Measurements from ENCODE around the gene ABTB2. TPM values are rescaled to one million over a fixed set of nuclear protein-coding genes. Genes with fewer than 3 reads are reported as not detected.

Gene ABTB2
- polyA plus RNA-seq, 2 of the 4 experiments (the other 2 are of a cell fraction), result 8.9 to 15.4 TPM

DNA sequence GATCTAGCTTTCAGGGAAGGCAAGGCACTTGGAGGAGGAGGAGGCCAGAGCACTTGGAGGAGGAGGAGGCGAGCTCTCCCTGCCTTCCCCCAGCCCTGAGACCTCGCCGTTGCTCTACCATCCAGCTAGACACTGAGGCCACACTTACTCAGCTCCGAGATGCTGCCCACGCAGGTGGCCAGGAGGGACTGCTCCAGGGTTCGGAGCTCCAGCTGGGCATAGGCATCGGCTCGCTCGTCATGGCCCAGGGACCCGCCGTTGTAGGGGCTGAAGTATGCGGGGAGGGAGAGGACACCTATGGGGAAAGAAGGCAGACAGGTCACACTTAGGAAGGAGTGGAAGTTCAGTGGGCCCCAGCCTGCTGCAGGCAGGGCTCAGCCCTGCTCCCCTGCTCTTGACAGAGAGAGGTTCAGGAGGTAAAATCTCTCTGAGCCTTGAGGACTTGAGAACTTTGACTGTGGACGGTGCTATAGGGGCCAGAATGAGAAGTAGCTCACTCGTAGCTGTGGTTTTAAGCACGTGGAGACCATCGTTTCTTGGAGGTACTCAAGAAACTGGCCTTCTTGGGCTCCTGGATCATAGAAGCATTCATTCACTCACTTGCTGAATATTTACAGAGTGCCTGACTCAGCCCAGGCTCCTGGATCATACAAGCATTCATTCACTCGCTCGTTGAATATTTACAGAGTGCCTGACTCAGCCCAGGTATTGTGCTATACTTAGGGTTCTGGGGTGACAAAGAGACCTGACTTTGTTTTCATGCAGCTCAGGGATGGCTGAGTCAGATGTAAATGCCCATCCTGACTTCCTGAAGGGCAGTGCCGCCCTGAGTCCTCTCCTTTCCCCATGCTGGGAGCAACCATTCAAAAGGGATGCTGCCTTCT, 153.2 kb downstream of the ABTB2 start (continued):
- TF ChIP-seq PBX3 (IDR thresholded peaks at IDR 0.05), result 0 out of 2 replicates have a peak, but pooled peaks have one; percentile 29
- peak; percentile 89 for TF ChIP-seq FOSL2 (IDR thresholded peaks at IDR 0.05)
- TF ChIP-seq FOSL2 (CRISPR knock-in tag; IDR thresholded peaks at IDR 0.05), result peak; percentile 90
- TF ChIP-seq, protein P1, sequence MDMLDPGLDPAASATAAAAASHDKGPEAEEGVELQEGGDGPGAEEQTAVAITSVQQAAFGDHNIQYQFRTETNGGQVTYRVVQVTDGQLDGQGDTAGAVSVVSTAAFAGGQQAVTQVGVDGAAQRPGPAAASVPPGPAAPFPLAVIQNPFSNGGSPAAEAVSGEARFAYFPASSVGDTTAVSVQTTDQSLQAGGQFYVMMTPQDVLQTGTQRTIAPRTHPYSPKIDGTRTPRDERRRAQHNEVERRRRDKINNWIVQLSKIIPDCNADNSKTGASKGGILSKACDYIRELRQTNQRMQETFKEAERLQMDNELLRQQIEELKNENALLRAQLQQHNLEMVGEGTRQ (IDR thresholded peaks at IDR 0.05), result no peak
- no peak for TF ChIP-seq POLR2AphosphoS2 (conservative IDR thresholded peaks at IDR 0.05; ENCODE audit: low read length)
- TF ChIP-seq, protein P2, sequence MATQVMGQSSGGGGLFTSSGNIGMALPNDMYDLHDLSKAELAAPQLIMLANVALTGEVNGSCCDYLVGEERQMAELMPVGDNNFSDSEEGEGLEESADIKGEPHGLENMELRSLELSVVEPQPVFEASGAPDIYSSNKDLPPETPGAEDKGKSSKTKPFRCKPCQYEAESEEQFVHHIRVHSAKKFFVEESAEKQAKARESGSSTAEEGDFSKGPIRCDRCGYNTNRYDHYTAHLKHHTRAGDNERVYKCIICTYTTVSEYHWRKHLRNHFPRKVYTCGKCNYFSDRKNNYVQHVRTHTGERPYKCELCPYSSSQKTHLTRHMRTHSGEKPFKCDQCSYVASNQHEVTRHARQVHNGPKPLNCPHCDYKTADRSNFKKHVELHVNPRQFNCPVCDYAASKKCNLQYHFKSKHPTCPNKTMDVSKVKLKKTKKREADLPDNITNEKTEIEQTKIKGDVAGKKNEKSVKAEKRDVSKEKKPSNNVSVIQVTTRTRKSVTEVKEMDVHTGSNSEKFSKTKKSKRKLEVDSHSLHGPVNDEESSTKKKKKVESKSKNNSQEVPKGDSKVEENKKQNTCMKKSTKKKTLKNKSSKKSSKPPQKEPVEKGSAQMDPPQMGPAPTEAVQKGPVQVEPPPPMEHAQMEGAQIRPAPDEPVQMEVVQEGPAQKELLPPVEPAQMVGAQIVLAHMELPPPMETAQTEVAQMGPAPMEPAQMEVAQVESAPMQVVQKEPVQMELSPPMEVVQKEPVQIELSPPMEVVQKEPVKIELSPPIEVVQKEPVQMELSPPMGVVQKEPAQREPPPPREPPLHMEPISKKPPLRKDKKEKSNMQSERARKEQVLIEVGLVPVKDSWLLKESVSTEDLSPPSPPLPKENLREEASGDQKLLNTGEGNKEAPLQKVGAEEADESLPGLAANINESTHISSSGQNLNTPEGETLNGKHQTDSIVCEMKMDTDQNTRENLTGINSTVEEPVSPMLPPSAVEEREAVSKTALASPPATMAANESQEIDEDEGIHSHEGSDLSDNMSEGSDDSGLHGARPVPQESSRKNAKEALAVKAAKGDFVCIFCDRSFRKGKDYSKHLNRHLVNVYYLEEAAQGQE (IDR thresholded peaks at IDR 0.05), result no peak
- no peak for TF ChIP-seq RARB (CRISPR knock-in tag; IDR thresholded peaks at IDR 0.05)
- TF ChIP-seq, protein P3, sequence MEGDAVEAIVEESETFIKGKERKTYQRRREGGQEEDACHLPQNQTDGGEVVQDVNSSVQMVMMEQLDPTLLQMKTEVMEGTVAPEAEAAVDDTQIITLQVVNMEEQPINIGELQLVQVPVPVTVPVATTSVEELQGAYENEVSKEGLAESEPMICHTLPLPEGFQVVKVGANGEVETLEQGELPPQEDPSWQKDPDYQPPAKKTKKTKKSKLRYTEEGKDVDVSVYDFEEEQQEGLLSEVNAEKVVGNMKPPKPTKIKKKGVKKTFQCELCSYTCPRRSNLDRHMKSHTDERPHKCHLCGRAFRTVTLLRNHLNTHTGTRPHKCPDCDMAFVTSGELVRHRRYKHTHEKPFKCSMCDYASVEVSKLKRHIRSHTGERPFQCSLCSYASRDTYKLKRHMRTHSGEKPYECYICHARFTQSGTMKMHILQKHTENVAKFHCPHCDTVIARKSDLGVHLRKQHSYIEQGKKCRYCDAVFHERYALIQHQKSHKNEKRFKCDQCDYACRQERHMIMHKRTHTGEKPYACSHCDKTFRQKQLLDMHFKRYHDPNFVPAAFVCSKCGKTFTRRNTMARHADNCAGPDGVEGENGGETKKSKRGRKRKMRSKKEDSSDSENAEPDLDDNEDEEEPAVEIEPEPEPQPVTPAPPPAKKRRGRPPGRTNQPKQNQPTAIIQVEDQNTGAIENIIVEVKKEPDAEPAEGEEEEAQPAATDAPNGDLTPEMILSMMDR (IDR thresholded peaks at IDR 0.05), result no peak
- no peak for TF ChIP-seq EHF (CRISPR knock-in tag; IDR thresholded peaks at IDR 0.05)
- peak in 1 of 2 experiments; percentile 25; a peak in 1 of 4 replicates for TF ChIP-seq CEBPB (IDR thresholded peaks at IDR 0.05)
- TF ChIP-seq ZC3H11A (IDR thresholded peaks at IDR 0.05), result no peak
- TF ChIP-seq CBX2 (IDR thresholded peaks at IDR 0.05; ENCODE audit: borderline replicate concordance, low read depth), result no peak
- TF ChIP-seq GATA3 (IDR thresholded peaks at IDR 0.05; ENCODE audit: borderline replicate concordance), result peak; percentile 80; the same call in 1 of the 2 replicates
- peak; percentile 81 for TF ChIP-seq MAX (IDR thresholded peaks at IDR 0.05)

DNA sequence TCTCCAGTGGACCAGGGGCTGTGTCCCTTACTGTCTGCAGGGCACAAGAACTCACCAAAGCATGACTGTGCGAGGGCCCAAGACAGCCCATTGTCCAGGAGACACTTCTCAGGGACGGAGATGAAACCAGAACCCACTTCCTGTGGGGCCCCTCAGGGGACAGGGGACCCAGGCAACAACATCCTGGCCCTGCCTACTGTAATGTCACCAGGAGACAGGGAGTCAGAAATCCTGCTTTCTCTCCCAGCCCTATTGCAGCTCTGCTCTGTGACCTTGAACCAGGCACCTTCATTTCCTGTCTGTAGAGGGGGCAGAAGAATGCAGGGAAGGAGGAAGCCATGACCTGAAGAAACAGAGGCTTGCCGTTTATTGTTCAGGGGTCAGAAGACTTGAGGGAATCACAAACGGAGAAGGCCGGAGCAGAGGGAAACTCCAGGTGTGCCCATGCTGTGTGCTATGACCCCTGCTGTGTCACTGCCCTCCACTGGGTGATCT, 154.4 kb downstream of the ABTB2 start:
- Histone ChIP-seq H3K4me1 (peaks cover 52% of the 10 kb centered on the region), H3K27ac (peak overlapping the region in 1 of 2 experiments; percentile 78; a peak in 1 of 6 replicates), H3K4me2 (no peak overlapping the region), H3K9me3 (no peaks in the 10 kb centered on the region), H3K4me3 (no peak overlapping the region)
- no peak for TF ChIP-seq HES2 (IDR thresholded peaks at IDR 0.05)
- no peak for TF ChIP-seq HMGXB4 (CRISPR knock-in tag; IDR thresholded peaks at IDR 0.05; ENCODE audit: borderline replicate concordance)
- no peak for TF ChIP-seq HOXB5 (CRISPR knock-in tag; IDR thresholded peaks at IDR 0.05)
- no peak for TF ChIP-seq CBX2 (IDR thresholded peaks at IDR 0.05; ENCODE audit: borderline replicate concordance, low read depth)
- WGBS (ENCODE audit: missing lambda C conversion rate), result 87% methylated on average over 5 of the region's 5 CpGs
- ChIA-PET CTCF (interaction anchor here (0.7 to 3.6 kb wide), 8 partner anchors 18 to 215 kb away, joined by 3 to 17 read pairs (median 3); no protein-coding TSS in a partner anchor), POLR2A (no interaction called here)
- DNase-seq (ENCODE audit: low read depth in 1 of 2, low spot score in 1 of 2) (no peak), FAIRE-seq (no peak), ATAC-seq (no peak)

Measured in A549 (cell line).